ENCODE results near the gene ZNF831.

ZNF831 gene

DNA sequence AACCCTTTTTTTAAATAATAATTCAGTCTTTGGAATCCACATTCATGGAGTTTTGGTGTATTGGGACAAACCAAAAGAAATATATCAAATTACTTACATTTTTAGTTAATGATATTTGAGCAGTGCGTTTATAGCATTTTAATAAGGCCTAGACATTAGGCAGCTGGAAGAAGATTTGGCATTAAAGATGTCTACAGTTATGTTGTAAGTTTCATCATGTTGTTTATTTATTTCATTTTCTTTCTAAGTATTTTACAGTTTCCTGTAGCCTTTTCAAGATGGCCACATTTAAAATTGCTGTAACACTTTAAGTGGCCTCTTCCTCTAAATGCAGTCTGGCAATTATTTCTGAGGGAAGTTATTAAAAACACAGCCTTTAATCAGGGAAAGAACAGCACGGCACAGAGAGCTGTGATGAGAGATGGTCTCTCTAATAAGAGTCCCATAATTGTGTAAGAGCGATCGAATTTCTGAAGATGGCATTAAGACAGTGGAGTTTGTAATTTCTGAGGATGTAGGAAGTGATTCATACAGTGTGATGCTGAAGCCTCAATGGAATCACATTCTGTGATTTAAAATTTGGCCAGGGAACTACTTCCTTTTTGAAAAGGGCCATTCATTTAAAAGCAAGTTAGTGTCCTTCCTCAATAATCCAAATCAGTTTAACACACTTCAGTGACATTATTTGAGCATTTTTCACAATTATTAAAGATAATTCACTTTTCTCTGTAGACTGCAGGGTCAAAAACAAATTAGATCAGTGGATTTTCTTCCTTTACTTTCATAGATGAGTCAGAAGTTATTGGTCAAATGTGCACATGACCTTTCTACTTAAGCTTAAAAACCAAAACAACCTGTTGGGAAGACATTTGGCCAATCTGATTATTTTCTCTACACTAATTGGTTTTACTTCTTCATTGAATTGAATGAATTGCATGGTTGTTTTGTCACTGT lies 84.4 kb downstream of the ZNF831 start:
- DNase-seq (ENCODE audit: low read depth, low spot score), result no peak

DNA sequence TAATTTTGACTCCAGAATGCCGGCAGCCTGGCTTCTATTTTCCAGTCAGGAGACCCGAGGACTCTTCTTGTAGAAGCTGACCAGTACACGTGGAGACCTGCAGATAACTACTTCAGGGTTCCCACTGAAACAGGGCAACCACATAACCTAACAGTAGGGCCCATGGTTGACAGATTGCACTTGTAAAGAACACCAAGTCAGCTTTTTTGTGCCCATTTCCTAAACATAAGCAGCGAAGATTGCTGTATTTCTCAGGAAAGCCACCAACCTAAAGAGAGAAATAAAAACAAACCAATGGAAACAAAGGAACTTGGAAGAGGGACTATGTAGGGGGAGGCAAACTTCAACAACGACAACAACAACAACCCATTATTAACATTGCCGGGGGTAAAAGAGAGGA lies 86.7 kb downstream of the ZNF831 start:
- no peak for DNase-seq (ENCODE audit: low read depth, low spot score)

DNA sequence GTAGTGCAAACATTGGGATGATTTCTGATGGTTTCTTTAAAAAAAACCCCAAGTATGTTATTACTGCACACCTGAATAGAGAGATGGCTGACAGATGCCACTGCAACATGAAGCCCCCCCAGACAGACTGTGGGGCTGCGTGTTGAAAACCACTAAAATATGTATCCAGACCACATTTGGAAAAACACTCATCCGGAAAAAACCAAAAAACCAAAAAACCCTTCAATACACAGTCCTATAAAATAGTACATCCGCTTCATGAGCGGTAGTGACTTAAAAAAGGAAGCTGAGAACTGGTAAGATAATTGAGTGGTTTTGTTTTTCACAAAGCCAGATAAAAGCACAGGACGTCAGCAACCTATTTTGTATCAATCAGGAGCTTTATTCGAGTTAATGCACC lies 89.7 kb downstream of the ZNF831 start:
- no peak for DNase-seq (ENCODE audit: low read depth, low spot score)

DNA sequence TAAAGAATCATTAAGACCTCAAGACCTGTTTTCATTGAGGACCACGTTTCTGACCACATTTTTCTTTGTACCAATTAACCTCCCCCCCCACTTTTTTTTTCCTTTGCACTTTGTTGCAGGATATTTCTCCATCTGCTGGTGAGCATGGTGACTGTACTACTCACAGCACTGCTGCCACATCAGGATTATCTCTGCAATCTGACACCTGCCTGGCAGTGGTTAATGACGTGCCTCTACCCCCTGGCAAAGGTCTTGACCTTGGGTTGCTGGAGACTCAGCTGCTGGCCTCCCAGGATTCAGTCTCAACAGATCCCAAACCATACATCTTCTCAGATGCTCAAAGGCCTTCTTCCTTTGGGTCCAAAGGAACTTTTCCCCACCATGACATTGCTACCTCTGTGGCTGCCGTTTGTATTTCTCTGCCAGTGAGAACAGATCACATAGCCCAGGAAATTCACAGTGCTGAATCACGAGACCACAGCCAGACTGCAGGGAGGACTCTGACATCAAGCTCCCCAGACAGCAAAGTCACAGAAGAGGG lies 90.2 kb downstream of the ZNF831 start:
- peak; percentile 6 for DNase-seq (ENCODE audit: low read depth, low spot score)

DNA sequence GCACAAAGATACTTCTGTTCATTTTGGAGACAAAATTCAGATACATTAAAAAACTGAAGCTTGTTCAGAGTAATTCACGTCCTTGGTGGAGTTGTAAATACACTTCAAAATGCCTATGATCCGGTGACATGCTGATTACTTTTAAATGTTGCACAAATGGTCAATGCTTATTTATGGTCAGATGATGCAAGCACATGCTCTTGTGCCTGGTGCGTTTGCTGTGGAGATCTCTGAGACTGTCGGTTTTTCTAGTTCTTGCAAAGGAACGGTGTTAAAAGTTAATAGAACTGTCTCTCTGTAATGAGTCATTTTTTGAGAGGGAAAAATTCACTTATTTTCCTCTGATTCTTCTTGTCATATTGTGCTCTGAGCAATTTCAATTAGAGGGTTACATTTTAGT lies 91.6 kb downstream of the ZNF831 start:
- DNase-seq (ENCODE audit: low read depth, low spot score), result no peak

DNA sequence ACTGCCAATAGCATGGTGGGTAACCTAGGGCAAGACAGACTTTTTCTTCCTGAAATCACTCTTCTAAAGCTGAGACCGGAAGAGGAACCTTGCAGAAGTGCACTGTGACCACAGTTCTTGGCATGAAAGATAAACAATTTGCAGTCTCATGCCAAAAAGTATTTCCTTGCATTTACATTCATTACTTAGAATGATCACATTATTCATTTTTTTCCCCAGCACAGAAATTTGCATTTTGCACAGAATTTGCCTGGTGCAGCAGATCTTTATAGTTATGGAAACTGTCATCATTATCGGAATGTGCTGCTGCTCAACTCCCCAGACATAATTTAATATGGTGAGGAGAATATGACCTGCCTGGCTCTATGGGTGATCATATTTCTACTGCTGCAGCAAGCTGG lies 94.6 kb downstream of the ZNF831 start:
- DNase-seq (ENCODE audit: low read depth, low spot score), result no peak

DNA sequence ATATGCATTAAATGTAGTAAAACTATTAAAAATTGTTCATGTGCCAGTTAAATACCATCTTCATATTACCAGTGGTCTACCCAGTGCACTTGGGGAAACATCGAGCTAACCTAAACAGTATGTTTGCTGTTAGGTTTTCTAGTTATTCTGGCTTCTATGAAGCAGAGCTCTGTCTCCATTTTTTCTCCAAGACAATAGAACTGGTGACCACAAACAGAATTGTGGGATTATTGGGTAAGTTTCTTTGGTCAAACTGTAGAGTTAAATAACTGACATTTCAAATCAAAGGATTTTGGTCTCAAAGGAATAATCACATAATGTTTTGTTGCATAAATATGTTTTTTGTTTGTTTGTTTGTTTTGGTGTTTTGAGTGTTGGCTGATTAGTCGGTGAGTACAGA lies 96.3 kb downstream of the ZNF831 start:
- no peak for DNase-seq (ENCODE audit: low read depth, low spot score)

DNA sequence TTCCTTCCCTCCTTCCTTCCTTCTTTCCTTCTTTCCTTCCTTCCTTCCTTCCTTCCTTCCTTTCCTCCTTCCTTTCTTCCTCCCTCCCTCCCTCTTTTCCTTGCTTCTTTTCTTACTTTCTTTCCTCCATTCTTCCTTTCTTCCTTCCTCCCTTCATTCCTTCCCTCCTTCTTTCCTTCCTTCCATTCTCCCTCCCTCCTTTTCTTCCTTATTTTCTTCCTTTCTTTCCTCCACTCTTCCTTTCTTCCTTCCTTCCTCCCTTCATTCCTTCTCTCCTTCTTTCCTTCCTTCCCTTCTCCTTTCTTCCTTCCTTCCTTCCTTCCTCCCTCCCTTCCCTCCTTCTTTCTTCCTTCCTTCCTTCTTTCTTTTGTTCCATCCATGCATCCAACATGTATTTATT lies 101.7 kb downstream of the ZNF831 start:
- DNase-seq (ENCODE audit: low read depth, low spot score), result no peak

DNA sequence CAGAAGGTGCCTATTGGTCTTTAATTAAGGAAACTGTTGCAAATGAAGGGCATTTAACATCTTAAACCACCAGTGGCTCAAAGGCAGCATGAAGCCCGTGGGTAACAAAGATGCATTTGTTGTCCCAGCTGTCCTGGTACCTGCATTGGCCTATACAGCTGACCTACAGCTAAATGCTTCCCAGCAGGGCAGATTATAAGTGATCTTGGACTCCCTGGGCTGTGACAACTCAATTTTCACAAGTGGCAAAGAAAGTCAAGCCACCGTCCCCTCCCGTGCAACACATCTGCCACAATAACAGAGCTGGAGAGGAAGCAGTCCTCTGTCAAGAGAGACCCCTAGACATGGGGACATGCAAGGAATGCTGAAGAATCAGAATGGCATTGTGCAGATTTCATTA lies 105.2 kb downstream of the ZNF831 start:
- peak; percentile 15 for DNase-seq (ENCODE audit: low read depth, low spot score)

DNA sequence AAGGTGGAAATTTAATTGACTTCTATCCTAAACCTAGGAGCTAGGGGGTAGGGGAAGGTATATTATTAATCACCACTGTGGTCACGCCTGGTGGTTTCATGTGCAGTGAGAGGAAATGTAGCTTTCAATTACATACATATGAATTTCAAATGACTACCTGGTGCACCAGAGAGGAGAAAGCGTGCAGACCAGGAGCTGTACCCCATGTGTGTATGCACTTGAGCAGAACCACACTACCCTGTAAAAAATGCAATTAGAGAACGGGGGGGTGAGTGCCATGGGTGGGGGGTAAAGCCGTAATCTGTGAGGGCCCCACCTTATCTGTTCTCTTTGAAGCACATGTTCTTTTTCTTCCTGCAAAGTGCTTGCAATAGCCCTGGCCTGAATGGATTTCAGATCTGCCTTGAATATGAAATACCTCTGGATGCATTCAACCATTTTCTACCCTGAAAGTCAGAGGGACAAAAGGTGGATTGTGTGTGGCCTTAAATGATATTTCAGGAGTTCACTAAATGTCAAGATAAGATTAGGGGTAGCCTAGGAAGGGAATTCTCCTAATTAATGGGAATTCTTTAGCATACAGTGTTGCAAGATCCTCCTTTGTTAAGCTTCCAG lies 105.9 kb downstream of the ZNF831 start:
- no peak for DNase-seq (ENCODE audit: low read depth, low spot score)

DNA sequence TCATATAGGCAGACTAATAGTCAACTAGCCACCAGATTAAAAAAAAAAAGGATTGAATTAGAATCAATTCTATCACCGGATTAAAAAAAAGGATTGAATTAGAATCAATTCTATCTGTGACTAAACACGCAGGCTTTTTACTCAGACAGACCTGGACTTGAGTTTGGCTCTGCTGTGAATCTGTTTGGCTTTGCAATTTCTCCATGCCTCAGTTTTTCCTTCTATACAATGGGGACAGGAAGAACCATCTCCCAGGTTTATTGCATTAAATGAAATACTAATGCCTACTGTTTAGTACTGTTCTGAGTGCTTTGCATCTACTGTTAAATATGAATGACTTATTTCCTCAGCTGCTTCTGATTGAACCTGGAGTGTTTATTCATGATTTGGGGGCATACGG lies 106.8 kb downstream of the ZNF831 start:
- DNase-seq (ENCODE audit: low read depth, low spot score), result no peak

DNA sequence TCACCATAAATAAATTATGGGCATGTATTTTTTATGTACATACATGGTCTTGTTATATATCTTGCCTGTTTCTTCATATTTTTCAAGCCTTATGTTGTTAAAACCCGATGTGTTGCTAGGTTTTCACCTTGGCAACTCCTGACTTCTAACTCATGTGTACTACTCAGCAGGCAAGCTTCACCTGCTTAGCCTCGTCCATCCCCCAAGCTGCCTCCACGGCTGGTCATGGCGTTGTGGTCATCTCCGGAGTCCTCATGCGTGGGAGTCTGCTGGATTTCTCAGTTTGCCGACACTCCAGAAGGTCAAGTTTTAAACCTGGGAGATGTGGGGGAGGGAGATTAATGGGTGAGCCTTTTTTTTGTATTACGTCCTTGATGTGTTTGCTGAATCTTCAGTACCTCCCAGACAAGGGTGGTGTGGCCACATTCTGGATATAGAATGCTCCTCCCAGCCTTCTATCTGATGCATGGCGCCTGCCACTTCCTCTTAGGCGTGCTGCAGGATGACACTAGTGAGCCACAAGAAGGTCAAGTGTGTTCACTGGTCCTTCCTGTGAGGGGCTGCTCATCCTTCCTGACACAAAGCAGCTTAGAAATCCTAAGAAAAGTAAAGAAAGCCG lies 110.2 kb downstream of the ZNF831 start:
- DNase-seq (ENCODE audit: low read depth, low spot score), result no peak

DNA sequence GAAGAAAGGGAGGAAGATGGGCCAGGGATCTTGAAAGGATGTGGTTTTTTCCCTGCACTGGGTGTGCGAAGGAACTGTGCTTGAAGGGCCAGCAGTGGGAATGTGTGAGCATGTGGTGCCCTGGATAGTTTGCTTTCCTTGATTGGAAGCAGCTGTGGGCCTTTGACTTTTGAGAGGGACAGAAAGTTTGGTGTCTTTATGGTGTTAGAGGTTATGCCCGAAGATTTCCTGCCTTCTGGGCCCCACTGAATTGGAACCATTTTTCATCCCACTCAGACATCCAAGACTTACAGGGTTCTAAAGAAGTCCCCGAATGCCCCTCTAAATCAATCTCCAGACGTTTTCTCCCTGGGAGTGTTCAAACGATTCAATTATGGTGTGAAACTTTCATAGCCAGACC lies 113.3 kb downstream of the ZNF831 start:
- DNase-seq (ENCODE audit: low read depth, low spot score), result no peak

DNA sequence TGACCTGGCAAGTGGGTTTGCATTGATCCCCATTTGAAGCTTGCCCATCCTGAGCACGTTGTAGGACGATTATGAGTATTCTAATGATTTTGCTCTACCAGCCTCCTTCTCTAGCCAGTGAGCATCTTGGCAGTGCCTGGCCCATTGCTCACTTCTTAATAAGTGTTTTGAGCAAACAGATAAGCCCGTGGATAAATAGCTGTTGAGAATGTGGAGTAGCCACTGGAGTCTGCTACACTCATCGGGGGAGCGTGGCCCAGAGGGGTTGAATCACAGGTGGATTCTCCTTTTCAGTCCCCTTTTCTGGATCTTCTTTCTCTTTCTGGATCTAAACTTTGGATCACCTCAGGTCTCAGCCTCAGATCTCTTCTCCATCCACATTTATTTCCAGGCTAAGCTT lies 120.8 kb downstream of the ZNF831 start:
- no peak for DNase-seq (ENCODE audit: low read depth, low spot score)

DNA sequence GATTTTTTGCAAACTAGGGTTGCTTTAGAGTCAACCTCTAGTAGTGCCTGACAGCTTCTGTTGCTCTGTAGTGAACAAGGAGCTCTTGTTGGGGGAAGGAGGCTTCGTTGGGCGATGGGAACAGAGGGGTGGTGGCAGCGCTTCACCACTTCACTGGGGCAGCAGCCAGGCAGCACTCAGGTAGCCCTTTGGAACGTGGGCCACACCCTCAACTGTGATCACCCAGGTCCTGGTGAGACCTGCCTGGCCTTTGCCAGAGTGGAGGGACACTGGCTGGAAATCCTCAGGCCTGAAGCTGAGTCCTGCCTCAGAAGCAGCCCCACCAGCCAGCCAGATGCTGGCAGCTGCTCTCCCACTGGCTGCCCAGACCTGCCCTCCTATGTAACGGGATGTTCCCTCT lies 126.4 kb downstream of the ZNF831 start:
- no peak for DNase-seq (ENCODE audit: low read depth, low spot score)

DNA sequence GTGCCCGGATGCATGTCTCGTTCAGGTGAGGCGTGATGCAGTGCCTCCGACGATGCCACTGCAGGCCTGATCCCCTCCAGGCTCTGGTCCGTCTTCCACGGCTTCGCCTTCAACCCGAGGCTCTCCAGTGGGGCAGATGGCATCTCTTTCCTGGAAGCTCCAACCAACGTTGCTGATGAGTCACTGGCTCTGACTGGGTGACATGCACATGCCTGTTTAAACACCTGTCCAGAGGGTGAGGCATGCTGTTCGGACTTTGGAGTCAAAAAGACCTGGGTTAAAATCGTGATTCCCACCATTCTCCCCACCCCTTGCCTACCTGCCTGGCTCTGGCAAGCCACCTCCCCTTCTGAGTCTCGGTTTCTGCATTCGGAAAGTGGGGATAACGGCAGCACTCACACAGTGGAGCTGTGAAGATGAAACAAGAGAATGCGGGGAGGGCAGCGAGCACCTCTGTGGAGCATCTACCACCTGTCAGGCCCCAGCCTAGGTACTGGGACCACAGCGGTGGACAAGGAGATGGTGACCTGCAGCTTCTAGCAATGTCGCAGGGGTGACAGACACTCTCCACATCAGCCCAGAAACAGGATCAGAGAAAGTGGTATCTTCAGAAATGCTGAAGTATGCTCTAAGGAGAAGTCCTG lies 128.2 kb downstream of the ZNF831 start:
- DNase-seq (ENCODE audit: low read depth, low spot score), result no peak

DNA sequence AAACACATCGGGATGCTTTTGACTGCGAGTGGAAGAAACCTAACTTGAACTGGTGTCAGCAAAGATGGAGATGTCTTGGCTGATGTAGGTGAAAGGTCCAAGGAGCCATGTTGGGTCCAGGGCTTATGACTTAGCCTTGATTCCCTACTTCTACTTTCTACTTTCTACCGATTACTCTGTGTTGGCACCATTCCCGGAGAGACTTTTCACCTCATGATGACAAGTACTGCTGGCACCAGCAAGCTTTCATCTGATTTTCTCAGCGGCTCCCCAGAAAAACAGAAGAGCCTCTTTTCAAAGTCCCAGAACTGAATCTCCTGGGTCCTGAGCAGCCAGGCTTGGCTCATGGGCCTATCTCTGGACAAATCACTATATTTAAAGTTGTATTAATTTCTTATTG lies 131.9 kb downstream of the ZNF831 start:
- DNase-seq (ENCODE audit: low read depth, low spot score), result no peak

DNA sequence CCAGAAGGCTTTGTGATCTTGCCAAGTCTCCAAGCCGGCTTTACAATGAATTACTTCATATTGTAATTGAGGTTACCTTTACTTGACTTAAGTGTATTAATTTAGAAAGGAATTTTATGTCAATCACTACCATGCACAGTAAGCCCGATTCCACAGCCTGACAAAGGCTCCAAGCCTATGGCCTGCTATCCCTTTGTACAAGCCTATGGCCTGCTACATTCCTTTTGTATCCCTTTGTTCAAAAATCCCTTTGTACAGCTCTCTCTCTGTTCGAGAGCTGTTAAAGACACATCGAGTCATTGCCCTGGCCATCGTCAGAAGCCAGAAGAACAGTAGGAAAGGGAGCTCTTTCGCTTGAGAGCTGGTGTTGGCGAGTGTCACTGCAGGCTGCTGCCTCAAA lies 134.1 kb downstream of the ZNF831 start:
- DNase-seq (ENCODE audit: low read depth, low spot score), result no peak

DNA sequence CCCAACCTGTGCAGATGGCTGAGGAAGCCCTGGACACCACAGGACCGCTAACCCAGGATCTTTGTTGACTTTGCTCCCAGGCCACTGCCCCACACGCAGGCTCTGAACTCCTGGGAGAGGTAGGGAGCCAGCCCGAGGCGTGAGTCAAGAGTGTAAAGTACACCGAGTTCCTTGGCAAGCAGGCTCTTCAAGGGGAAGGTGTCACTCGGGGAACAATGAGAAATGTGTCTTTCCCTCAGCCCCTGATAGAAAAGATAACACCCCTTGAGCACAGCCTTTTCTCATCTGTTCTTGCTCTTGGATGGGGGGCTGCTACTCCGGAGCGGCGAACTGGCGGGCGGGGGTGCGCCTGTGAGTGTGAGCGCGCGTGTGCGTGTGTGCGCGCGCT lies 136.3 kb downstream of the ZNF831 start:
- no peak for DNase-seq (ENCODE audit: low read depth, low spot score)

DNA sequence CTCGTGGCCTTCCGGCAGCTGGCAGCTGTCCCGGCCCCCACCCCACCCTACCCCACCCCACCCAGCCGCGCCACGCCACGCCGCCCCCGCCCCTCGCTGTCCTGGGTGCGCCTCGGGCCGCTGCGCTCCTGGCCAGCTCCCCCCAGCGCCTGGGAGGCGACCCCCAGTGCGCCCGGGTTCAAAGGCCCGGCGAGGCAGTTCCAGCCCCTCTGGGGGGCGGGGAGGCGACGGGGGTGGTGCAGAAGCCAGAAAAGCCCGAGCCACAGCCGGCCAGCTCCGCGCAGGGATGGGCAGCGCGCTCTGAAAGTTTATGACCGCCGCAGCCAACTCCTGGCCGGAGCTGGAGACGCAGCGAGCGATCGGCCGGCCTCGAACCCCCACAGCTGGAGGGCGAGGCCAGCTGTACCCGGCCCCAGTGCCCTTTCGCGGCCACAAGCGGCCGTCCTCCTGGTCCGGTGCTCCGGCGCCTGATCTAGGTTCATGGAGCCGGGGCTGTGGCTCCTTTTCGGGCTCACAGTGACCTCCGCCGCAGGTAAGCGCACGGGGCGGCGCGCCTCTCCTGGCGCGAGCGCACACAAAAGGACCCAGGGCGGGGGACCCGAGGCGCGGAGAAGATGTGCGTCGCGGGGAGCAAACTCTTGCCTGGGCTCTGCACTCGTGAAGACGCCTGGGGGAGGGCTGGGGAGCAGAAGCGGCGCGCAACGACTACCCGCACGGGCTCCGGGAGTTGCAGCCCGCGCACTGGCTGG lies 136.9 kb downstream of the ZNF831 start, which contains the start of gene EDN3:
Gene EDN3, plus strand, starts transcription at position 279 of the 749 bp plus-strand sequence. Its CDS starts 202 bp downstream, at position 481.
- peak; percentile 27 for DNase-seq (ENCODE audit: low read depth, low spot score)

DNA sequence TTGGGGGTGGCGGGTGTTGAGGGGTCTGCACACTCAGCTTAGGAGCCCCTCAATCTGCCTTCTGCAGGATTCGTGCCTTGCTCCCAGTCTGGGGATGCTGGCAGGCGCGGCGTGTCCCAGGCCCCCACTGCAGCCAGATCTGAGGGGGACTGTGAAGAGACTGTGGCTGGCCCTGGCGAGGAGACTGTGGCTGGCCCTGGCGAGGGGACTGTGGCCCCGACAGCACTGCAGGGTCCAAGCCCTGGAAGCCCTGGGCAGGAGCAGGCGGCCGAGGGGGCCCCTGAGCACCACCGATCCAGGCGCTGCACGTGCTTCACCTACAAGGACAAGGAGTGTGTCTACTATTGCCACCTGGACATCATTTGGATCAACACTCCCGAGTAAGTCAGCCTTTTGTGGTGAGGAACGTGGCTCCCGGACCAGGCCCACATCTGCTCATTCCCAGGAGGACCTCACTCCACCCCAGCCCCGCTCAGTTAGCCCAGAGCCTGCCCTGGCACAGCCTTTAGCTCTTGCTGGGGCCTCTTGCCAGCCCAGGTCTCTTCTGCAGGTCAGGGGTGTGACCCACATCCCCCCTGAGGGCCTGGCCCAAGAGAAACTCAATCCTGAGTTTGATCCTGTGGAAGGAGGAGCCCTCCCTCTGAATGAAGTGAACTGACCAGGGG lies 137.9 kb downstream of the ZNF831 start:
- no peak for DNase-seq (ENCODE audit: low read depth, low spot score)

Data from ELF-1 (cell line).